Fibroblast of mammary gland (primary cell): Measurements from ENCODE around the gene LRRK1.
A peak's percentile ranks its signal among the peaks of the same experiment; 100 is the strongest.

ENCODE experiments used
- DNase-seq: peaks from one replicate; pipeline ENCODE4 v3.0.0-alpha.2; 2010; ENCODE audit warnings: low read depth
- H3K4me3 ChIP-seq: 2 replicates; pipeline ENCODE4 v1.5.1; 2011; ENCODE audit warnings: low read depth, mild to moderate bottlenecking, low read length, moderate library complexity; ENCODE audit not compliant: control insufficient read depth
- CTCF ChIP-seq: conservative IDR thresholded peaks from 2 replicates; pipeline ENCODE4 v1.5.1; 2011; ENCODE audit warnings: low read depth, low read length, inconsistent platforms; ENCODE audit not compliant: control insufficient read depth, insufficient read depth

LRRK1 gene

GRCh38 chr15:101014921-101015841, 96.0 kb downstream of the LRRK1 start:
- DNase-seq, result peak; percentile 65
- peak; percentile 96 for TF ChIP-seq CTCF
- H3K4me3 ChIP-seq, result no peak overlapping the region

GRCh38 chr15:101016581-101016980, 97.4 kb downstream of the LRRK1 start:
- no peak for TF ChIP-seq CTCF
- no peak overlapping the region for H3K4me3 ChIP-seq
- no peak for DNase-seq

GRCh38 chr15:101017093-101017754, 98.1 kb downstream of the LRRK1 start:
- DNase-seq, result no peak
- TF ChIP-seq CTCF, result peak; percentile 10
- H3K4me3 ChIP-seq, result no peak overlapping the region

GRCh38 chr15:101018016-101018415, 98.9 kb downstream of the LRRK1 start:
- H3K4me3 ChIP-seq, result no peak overlapping the region
- no peak for TF ChIP-seq CTCF
- DNase-seq, result peak; percentile 54

- DNase-seq, result no peak
- no peak overlapping the region for H3K4me3 ChIP-seq
- TF ChIP-seq CTCF, result no peak
These were observed 99.3 kb downstream of the LRRK1 start for GRCh38 chr15:101018450-101018849.

- DNase-seq, result no peak
- TF ChIP-seq CTCF, result no peak
These were observed 100.3 kb downstream of the LRRK1 start for GRCh38 chr15:101019366-101019896.

More at GRCh38 chr15:101019366-101019896, 100.3 kb downstream of the LRRK1 start:
- H3K4me3 ChIP-seq, result no peak overlapping the region
